Caco-2 (cell line): ENCODE data around the gene STK10. TPM values are rescaled to one million over a fixed set of nuclear protein-coding genes. Genes with fewer than 3 reads are reported as not detected.

ENCODE experiments used
- BruUV-seq: library from RNA; stranded (reverse); fragments of 400-500 nt; replicated peaks from 2 replicates; lab custom pipeline; 2021; lab: Mats Ljungman, UMichigan
- CTCF ChIA-PET: fragments of 300-600 bp; sonication (Branson Sonifier 250); formaldehyde crosslinking; loops from one replicate; lab custom pipeline; 2022; ENCODE audit warnings: antibody characterized with exemption; lab: Charles Lee
- POLR2A ChIA-PET: fragments of 300-600 bp; sonication (Branson Sonifier 250); formaldehyde crosslinking; loops from one replicate; lab custom pipeline; 2022; ENCODE audit warnings: antibody characterized with exemption; lab: Charles Lee
- DNase-seq, 2 experiments: peaks; one replicate each; pipeline versions ENCODE4 v3.0.0 to v3.0.0-alpha.2; 2020 to 2022
- H3K27me3 ChIP-seq: replicated peaks from 2 replicates; pipeline ENCODE4 v1.6.0; 2011; ENCODE audit warnings: low read length; ENCODE audit not compliant: control insufficient read depth, insufficient read depth
- H3K36me3 ChIP-seq: 2 replicates; pipeline ENCODE4 v1.5.1; 2011; ENCODE audit warnings: low read length; ENCODE audit not compliant: control insufficient read depth, insufficient read depth
- H3K4me1 ChIP-seq: fragments of 250-450 bp; sonication (Bioruptor Pico); 2 replicates; pipeline ENCODE4 v1.5.1; 2020; ENCODE audit warnings: mild to moderate bottlenecking
- H3K4me3 ChIP-seq: 2 replicates; pipeline ENCODE4 v1.5.1; 2011; ENCODE audit warnings: low read depth, mild to moderate bottlenecking, control low read depth, low read length
- H3K9me3 ChIP-seq: fragments of 250-450 bp; sonication (Bioruptor Pico); 2 replicates; pipeline ENCODE4 v1.5.1; 2020; ENCODE audit warnings: mild to moderate bottlenecking, moderate library complexity
- H3K27ac Mint-ChIP-seq: one replicate; pipeline ENCODE4 v1.8.0; 2022; ENCODE audit warnings: mixed read lengths; ENCODE audit not compliant: unreplicated experiment
- H3K27me3 Mint-ChIP-seq: one replicate; pipeline ENCODE4 v1.8.0; 2022; ENCODE audit warnings: mixed read lengths; ENCODE audit not compliant: insufficient read depth, unreplicated experiment
- H3K36me3 Mint-ChIP-seq: one replicate; pipeline ENCODE4 v1.8.0; 2022; ENCODE audit warnings: mild to moderate bottlenecking, mixed read lengths; ENCODE audit not compliant: insufficient read depth, unreplicated experiment
- H3K4me1 Mint-ChIP-seq: one replicate; pipeline ENCODE4 v1.8.0; 2022; ENCODE audit warnings: low read depth, mixed read lengths; ENCODE audit not compliant: unreplicated experiment
- H3K4me3 Mint-ChIP-seq: one replicate; pipeline ENCODE4 v1.8.0; 2022; ENCODE audit warnings: mild to moderate bottlenecking, moderate library complexity, mixed read lengths; ENCODE audit not compliant: unreplicated experiment
- H3K9me3 Mint-ChIP-seq: one replicate; pipeline ENCODE4 v1.8.0; 2022; ENCODE audit warnings: mixed read lengths; ENCODE audit not compliant: unreplicated experiment
- intact Hi-C: fragments of 100-400 bp; cut with micrococcal nuclease; formaldehyde crosslinking; loops from one replicate; pipeline ENCODE4 v1.10.0; 2022; ENCODE audit not compliant: unreplicated experiment
- total RNA-seq: library from RNA; stranded (reverse); gene quantifications from 2 replicates; pipeline ENCODE4 v1.2.3, GENCODE V29; 2022
- TF ChIP-seq, protein P1 (sequence below), 2 experiments: fragments of 200-600 bp in 1 of 2; IDR thresholded peaks; 1 replicate in 1 of 2; 2 replicates in 1 of 2; pipeline versions ENCODE4 v1.5.1 to v1.8.0; 2011 to 2022; ENCODE audit warnings: antibody characterized with exemption in 1 of 2, control low read depth in 1 of 2, inconsistent platforms in 1 of 2, low read depth in 1 of 2, low read length in 1 of 2, mild to moderate bottlenecking in 1 of 2, moderate library complexity in 1 of 2; ENCODE audit not compliant: insufficient read depth in 1 of 2, severe bottlenecking in 1 of 2, unreplicated experiment in 1 of 2

STK10 gene
- total RNA-seq, 1 experiment from 2014 or later, result 10.3 TPM

DNA sequence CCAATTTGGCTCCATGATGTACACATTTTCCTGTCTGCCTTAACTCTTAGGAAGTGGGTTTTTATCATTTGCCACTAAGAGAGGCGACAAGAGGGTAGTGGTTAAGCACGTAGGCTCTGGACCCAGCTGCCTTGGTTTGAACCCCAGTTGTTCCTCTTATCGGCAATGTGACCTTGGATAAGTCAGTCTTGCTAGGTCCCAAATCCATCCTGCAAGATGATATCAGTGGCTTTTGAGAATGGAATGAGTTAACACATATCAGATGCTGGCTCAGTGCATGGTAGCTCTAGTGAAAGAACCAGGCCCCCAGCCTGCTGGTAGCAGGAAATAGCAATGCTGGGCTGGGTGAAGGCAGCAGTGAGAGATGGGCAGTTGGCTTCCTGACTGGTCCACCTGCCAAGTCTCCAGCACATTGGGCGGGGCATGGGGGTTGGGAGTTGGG is 72.5 kb downstream of the STK10 start:
- BruUV-seq, result no TSS peak
- DNase-seq, result no peak
- Histone ChIP-seq H3K27me3 (no peaks in the 10 kb centered on the region), H3K4me1 (no peaks in the 10 kb centered on the region), H3K36me3 (no peaks in the 10 kb centered on the region), H3K9me3 (no peaks in the 10 kb centered on the region), H3K4me3 (no peak overlapping the region)
- ChIA-PET POLR2A (no interaction called here), CTCF (no interaction called here)
- H3K4me3 Mint-ChIP-seq, result no peak overlapping the region
- H3K27ac Mint-ChIP-seq, result no peak overlapping the region
- H3K36me3 Mint-ChIP-seq, result peaks cover 12% of the 10 kb centered on the region
- no peaks in the 10 kb centered on the region for H3K27me3 Mint-ChIP-seq
- TF ChIP-seq, protein P1, sequence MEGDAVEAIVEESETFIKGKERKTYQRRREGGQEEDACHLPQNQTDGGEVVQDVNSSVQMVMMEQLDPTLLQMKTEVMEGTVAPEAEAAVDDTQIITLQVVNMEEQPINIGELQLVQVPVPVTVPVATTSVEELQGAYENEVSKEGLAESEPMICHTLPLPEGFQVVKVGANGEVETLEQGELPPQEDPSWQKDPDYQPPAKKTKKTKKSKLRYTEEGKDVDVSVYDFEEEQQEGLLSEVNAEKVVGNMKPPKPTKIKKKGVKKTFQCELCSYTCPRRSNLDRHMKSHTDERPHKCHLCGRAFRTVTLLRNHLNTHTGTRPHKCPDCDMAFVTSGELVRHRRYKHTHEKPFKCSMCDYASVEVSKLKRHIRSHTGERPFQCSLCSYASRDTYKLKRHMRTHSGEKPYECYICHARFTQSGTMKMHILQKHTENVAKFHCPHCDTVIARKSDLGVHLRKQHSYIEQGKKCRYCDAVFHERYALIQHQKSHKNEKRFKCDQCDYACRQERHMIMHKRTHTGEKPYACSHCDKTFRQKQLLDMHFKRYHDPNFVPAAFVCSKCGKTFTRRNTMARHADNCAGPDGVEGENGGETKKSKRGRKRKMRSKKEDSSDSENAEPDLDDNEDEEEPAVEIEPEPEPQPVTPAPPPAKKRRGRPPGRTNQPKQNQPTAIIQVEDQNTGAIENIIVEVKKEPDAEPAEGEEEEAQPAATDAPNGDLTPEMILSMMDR (IDR thresholded peaks at IDR 0.05; ENCODE audit: insufficient read depth in 1 of 2, low read depth in 1 of 2, low read length in 1 of 2, severe bottlenecking in 1 of 2, unreplicated experiment in 1 of 2), result no peak
- no peaks in the 10 kb centered on the region for H3K4me1 Mint-ChIP-seq
- intact Hi-C loops, result no loop called here
- H3K9me3 Mint-ChIP-seq, result no peaks in the 10 kb centered on the region

DNA sequence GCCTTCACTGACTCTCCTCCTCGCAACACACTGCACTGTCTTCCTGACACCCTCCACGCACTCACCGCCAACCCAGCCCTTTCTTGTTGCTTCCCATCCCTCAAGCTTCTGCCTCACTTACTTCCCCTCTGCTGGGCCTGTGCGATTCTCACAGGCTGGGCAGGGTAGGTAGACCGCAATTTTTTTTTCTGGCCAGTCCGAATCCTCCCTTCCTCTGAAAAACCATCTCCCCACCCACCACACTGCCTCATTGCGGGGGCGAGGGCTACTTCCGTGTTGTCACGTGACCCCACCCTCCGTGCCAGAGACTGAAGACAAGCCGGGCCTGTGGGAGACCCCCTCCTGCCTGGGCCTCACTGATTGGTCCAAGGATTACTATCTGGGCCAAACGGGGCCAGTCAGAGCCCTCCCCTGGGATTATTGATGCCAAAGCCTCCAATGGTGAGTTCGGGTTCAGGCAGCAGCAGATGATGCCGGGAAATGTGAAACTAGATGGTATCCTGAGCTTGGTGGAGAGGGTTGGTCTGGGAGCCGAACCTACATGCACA is 73.1 kb downstream of the STK10 start:
- no peak for DNase-seq
- Mint-ChIP-seq H3K27ac (no peak overlapping the region), H3K4me3 (no peak overlapping the region), H3K27me3 (no peaks in the 10 kb centered on the region), H3K4me1 (no peaks in the 10 kb centered on the region), H3K9me3 (no peaks in the 10 kb centered on the region), H3K36me3 (peaks cover 14% of the 10 kb centered on the region)
- ChIA-PET POLR2A (no interaction called here), CTCF (no interaction called here)
- intact Hi-C loops, result no loop called here
- Histone ChIP-seq H3K9me3 (no peaks in the 10 kb centered on the region), H3K36me3 (no peaks in the 10 kb centered on the region), H3K27me3 (no peaks in the 10 kb centered on the region), H3K4me3 (no peak overlapping the region), H3K4me1 (no peaks in the 10 kb centered on the region)
- no TSS peak for BruUV-seq
- TF ChIP-seq, protein P1 (IDR thresholded peaks at IDR 0.05; ENCODE audit: insufficient read depth in 1 of 2, low read depth in 1 of 2, low read length in 1 of 2, severe bottlenecking in 1 of 2, unreplicated experiment in 1 of 2), result no peak

DNA sequence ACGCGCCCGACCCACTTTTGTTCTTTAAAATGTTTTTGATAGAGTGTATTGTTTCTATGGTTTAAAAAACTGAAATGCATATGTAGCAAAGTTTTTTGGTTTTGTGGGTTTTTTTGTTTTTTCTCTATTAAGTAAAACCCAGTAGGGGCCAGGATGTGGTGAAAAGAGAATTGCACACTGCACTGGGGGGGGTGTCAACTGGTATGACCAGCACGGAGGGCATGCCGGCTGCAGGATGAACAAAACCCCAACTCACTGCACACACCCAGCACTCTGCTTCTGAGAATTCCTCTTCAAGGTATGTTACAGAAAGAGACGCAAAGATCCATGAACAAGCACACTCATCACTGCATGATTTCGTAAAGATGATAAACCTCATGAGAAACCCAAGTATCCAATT is 75.0 kb downstream of the STK10 start:
- no peaks in the 10 kb centered on the region for H3K27me3 Mint-ChIP-seq
- H3K4me1 Mint-ChIP-seq, result no peaks in the 10 kb centered on the region
- H3K36me3 Mint-ChIP-seq, result peaks cover 18% of the 10 kb centered on the region
- no peak overlapping the region for H3K27ac Mint-ChIP-seq
- POLR2A ChIA-PET, result no interaction called here
- no peaks in the 10 kb centered on the region for H3K36me3 ChIP-seq
- no peak overlapping the region for H3K4me3 ChIP-seq
- H3K27me3 ChIP-seq, result no peaks in the 10 kb centered on the region
- H3K9me3 Mint-ChIP-seq, result no peaks in the 10 kb centered on the region
- no peak for DNase-seq
- H3K4me1 ChIP-seq, result peaks cover under 1% of the 10 kb centered on the region; the same call in 1 of the 2 replicates
- intact Hi-C loops, result no loop called here
- H3K9me3 ChIP-seq, result no peaks in the 10 kb centered on the region
- H3K4me3 Mint-ChIP-seq, result no peak overlapping the region
- CTCF ChIA-PET, result no interaction called here
- no TSS peak for BruUV-seq
- TF ChIP-seq, protein P1 (IDR thresholded peaks at IDR 0.05; ENCODE audit: insufficient read depth in 1 of 2, low read depth in 1 of 2, low read length in 1 of 2, severe bottlenecking in 1 of 2, unreplicated experiment in 1 of 2), result no peak
